Panc1 (cell line): ENCODE results near the gene BCL11B.

Experiments
- TF ChIP-seq, protein P1 (sequence below): fragments of 450-650 bp; IDR thresholded peaks from 2 replicates; pipeline ENCODE4 v1.5.1; 2017; ENCODE audit warnings: mild to moderate bottlenecking
- TF ChIP-seq, protein P2 (sequence below), 2 experiments: IDR thresholded peaks; 2 replicates each; pipeline ENCODE4 v1.6.1; 2011 to 2012; ENCODE audit warnings: low read depth in 2 of 2, control low read depth in 1 of 2, low read length in 1 of 2, mild to moderate bottlenecking in 1 of 2, moderate library complexity in 1 of 2; ENCODE audit not compliant: insufficient read depth in 1 of 2

- TF ChIP-seq, protein P1, sequence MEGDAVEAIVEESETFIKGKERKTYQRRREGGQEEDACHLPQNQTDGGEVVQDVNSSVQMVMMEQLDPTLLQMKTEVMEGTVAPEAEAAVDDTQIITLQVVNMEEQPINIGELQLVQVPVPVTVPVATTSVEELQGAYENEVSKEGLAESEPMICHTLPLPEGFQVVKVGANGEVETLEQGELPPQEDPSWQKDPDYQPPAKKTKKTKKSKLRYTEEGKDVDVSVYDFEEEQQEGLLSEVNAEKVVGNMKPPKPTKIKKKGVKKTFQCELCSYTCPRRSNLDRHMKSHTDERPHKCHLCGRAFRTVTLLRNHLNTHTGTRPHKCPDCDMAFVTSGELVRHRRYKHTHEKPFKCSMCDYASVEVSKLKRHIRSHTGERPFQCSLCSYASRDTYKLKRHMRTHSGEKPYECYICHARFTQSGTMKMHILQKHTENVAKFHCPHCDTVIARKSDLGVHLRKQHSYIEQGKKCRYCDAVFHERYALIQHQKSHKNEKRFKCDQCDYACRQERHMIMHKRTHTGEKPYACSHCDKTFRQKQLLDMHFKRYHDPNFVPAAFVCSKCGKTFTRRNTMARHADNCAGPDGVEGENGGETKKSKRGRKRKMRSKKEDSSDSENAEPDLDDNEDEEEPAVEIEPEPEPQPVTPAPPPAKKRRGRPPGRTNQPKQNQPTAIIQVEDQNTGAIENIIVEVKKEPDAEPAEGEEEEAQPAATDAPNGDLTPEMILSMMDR: no peak
- TF ChIP-seq, protein P2, sequence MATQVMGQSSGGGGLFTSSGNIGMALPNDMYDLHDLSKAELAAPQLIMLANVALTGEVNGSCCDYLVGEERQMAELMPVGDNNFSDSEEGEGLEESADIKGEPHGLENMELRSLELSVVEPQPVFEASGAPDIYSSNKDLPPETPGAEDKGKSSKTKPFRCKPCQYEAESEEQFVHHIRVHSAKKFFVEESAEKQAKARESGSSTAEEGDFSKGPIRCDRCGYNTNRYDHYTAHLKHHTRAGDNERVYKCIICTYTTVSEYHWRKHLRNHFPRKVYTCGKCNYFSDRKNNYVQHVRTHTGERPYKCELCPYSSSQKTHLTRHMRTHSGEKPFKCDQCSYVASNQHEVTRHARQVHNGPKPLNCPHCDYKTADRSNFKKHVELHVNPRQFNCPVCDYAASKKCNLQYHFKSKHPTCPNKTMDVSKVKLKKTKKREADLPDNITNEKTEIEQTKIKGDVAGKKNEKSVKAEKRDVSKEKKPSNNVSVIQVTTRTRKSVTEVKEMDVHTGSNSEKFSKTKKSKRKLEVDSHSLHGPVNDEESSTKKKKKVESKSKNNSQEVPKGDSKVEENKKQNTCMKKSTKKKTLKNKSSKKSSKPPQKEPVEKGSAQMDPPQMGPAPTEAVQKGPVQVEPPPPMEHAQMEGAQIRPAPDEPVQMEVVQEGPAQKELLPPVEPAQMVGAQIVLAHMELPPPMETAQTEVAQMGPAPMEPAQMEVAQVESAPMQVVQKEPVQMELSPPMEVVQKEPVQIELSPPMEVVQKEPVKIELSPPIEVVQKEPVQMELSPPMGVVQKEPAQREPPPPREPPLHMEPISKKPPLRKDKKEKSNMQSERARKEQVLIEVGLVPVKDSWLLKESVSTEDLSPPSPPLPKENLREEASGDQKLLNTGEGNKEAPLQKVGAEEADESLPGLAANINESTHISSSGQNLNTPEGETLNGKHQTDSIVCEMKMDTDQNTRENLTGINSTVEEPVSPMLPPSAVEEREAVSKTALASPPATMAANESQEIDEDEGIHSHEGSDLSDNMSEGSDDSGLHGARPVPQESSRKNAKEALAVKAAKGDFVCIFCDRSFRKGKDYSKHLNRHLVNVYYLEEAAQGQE (IDR thresholded peaks at IDR 0.05; ENCODE audit: insufficient read depth in 1 of 2, low read depth in 2 of 2, low read length in 1 of 2): no peak
Measured at GRCh38 chr14:99281396-99281795, 9.4 kb upstream of the BCL11B start.
